ENCODE data around the gene ENTPD2. TPM values are rescaled to one million over a fixed set of nuclear protein-coding genes. Genes with fewer than 3 reads are reported as not detected.
"Not testable (repeated sequence)": the region's sequence is repeated elsewhere in the genome, so short reads cannot be mapped to it uniquely, and the experiment has no call there.

The ENTPD2 gene
- total RNA-seq, 1 experiment from 2014 or later: 9.0 TPM

- Histone ChIP-seq H4K20me1 (ENCODE audit: insufficient read depth) (no peaks in the 10 kb centered on the region), H3K4me1 (replicated peaks; ENCODE audit: insufficient read depth) (no peaks in the 10 kb centered on the region), H3K4me2 (no peak overlapping the region), H2AFZ (no peak overlapping the region), H3K79me2 (ENCODE audit: low read depth) (no peaks in the 10 kb centered on the region), H3K27me3 (ENCODE audit: insufficient read depth, low read depth) (no peaks in the 10 kb centered on the region), H3K4me3 (no peak overlapping the region), H3K9me3 (ENCODE audit: insufficient read depth, low read depth) (no peaks in the 10 kb centered on the region), H3K36me3 (ENCODE audit: low read depth) (no peaks in the 10 kb centered on the region), H3K27ac (no peak overlapping the region), H3F3A (ENCODE audit: insufficient read depth, low read depth) (0 out of 2 replicates have a peak, but pooled peaks cover 5% of the 10 kb centered on the region), H3K9me2 (ENCODE audit: insufficient read depth) (no peaks in the 10 kb centered on the region)
- POLR2A ChIA-PET (ENCODE audit: unreplicated experiment): no interaction called here
- TF ChIP-seq CTCF (conservative IDR thresholded peaks at IDR 0.05): no peak
- no peak for TF ChIP-seq EZH2 (IDR thresholded peaks at IDR 0.05; ENCODE audit: low read depth)
- BruUV-seq (replicated peaks): no TSS peak
- CTCF ChIA-PET: interaction anchor here (0.6 kb wide), 1 partner anchor 468 kb away, joined by 4 read pairs; no protein-coding TSS in a partner anchor
- no peak for DNase-seq
- intact Hi-C loops (cut with micrococcal nuclease; ENCODE audit: unreplicated experiment): no loop called here
Observed at GRCh38 chr9:137007108-137007815, 46.6 kb downstream of the ENTPD2 start.

- no peaks in the 10 kb centered on the region for H3K9me2 ChIP-seq (ENCODE audit: insufficient read depth)
- no peaks in the 10 kb centered on the region for H3K36me3 ChIP-seq (ENCODE audit: low read depth)
- no peaks in the 10 kb centered on the region for H3K27me3 ChIP-seq (ENCODE audit: insufficient read depth, low read depth)
- POLR2A ChIA-PET (ENCODE audit: unreplicated experiment): no interaction called here
- H3K4me1 ChIP-seq (replicated peaks; ENCODE audit: insufficient read depth): 0 out of 2 replicates have a peak, but pooled peaks cover under 1% of the 10 kb centered on the region
- intact Hi-C loops (cut with micrococcal nuclease; ENCODE audit: unreplicated experiment): no loop called here
- no peak overlapping the region for H3K4me2 ChIP-seq
- no peak overlapping the region for H3K27ac ChIP-seq
- no peak overlapping the region for H3K4me3 ChIP-seq
- H3K79me2 ChIP-seq (ENCODE audit: low read depth): no peaks in the 10 kb centered on the region
- TF ChIP-seq CTCF (conservative IDR thresholded peaks at IDR 0.05) (no peak), EZH2 (IDR thresholded peaks at IDR 0.05; ENCODE audit: low read depth) (no peak)
- no peak for DNase-seq
- no peaks in the 10 kb centered on the region for H3K9me3 ChIP-seq (ENCODE audit: insufficient read depth, low read depth)
- CTCF ChIA-PET: interaction anchor here (0.6 kb wide), 1 partner anchor 469 kb away, joined by 4 read pairs; no protein-coding TSS in a partner anchor
- no peak overlapping the region for H2AFZ ChIP-seq
- no peaks in the 10 kb centered on the region for H4K20me1 ChIP-seq (ENCODE audit: insufficient read depth)
- BruUV-seq (replicated peaks): no TSS peak
- peaks cover 5% of the 10 kb centered on the region; the same call in 1 of the 2 replicates for H3F3A ChIP-seq (ENCODE audit: insufficient read depth, low read depth)
Observed at GRCh38 chr9:137006116-137007003, 47.5 kb downstream of the ENTPD2 start.

- H3K4me2 ChIP-seq; H3K9me3 ChIP-seq (ENCODE audit: insufficient read depth, low read depth); H4K20me1 ChIP-seq (ENCODE audit: insufficient read depth); BruUV-seq (replicated peaks); intact Hi-C loops (cut with micrococcal nuclease; ENCODE audit: unreplicated experiment); H3K27me3 ChIP-seq (ENCODE audit: insufficient read depth, low read depth); POLR2A ChIA-PET (ENCODE audit: unreplicated experiment); H3K79me2 ChIP-seq (ENCODE audit: low read depth); H3K27ac ChIP-seq; H3K9me2 ChIP-seq (ENCODE audit: insufficient read depth); H3K4me3 ChIP-seq; H2AFZ ChIP-seq; H3K36me3 ChIP-seq (ENCODE audit: low read depth); CTCF ChIA-PET; H3F3A ChIP-seq (ENCODE audit: insufficient read depth, low read depth); H3K4me1 ChIP-seq (replicated peaks; ENCODE audit: insufficient read depth): not testable (repeated sequence)
- peak in 1 of 2 experiments; percentile 54 for DNase-seq
- TF ChIP-seq CTCF (conservative IDR thresholded peaks at IDR 0.05): peak; percentile 68
Observed at GRCh38 chr9:137004285-137004684, 49.6 kb downstream of the ENTPD2 start.

Data from PC-9 (cell line).